Measurements from ENCODE around the gene TEKT3. TPM values are rescaled to one million over a fixed set of nuclear protein-coding genes. Genes with fewer than 3 reads are reported as not detected.

The TEKT3 gene
- total RNA-seq, 1 donor from 2014 or later = 3.8 TPM

- peaks cover 15% of the 10 kb centered on the region for H3K4me1 Mint-ChIP-seq
- no peaks in the 10 kb centered on the region for H3K36me3 Mint-ChIP-seq
- peaks cover 15% of the 10 kb centered on the region for H3K9me3 Mint-ChIP-seq
- no peak for DNase-seq (ENCODE audit: low spot score in 2 of 2, unreplicated experiment in 2 of 2)
- TF ChIP-seq, protein P1, sequence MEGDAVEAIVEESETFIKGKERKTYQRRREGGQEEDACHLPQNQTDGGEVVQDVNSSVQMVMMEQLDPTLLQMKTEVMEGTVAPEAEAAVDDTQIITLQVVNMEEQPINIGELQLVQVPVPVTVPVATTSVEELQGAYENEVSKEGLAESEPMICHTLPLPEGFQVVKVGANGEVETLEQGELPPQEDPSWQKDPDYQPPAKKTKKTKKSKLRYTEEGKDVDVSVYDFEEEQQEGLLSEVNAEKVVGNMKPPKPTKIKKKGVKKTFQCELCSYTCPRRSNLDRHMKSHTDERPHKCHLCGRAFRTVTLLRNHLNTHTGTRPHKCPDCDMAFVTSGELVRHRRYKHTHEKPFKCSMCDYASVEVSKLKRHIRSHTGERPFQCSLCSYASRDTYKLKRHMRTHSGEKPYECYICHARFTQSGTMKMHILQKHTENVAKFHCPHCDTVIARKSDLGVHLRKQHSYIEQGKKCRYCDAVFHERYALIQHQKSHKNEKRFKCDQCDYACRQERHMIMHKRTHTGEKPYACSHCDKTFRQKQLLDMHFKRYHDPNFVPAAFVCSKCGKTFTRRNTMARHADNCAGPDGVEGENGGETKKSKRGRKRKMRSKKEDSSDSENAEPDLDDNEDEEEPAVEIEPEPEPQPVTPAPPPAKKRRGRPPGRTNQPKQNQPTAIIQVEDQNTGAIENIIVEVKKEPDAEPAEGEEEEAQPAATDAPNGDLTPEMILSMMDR (IDR thresholded peaks at IDR 0.05; ENCODE audit: unreplicated experiment) = no peak
- H3K27ac Mint-ChIP-seq = no peak overlapping the region
- peaks cover 24% of the 10 kb centered on the region for H3K27me3 Mint-ChIP-seq (ENCODE audit: low read depth)
- H3K4me3 Mint-ChIP-seq = no peak overlapping the region
Observed at GRCh38 chr17:15271741-15272140, 69.7 kb downstream of the TEKT3 start.

DNA sequence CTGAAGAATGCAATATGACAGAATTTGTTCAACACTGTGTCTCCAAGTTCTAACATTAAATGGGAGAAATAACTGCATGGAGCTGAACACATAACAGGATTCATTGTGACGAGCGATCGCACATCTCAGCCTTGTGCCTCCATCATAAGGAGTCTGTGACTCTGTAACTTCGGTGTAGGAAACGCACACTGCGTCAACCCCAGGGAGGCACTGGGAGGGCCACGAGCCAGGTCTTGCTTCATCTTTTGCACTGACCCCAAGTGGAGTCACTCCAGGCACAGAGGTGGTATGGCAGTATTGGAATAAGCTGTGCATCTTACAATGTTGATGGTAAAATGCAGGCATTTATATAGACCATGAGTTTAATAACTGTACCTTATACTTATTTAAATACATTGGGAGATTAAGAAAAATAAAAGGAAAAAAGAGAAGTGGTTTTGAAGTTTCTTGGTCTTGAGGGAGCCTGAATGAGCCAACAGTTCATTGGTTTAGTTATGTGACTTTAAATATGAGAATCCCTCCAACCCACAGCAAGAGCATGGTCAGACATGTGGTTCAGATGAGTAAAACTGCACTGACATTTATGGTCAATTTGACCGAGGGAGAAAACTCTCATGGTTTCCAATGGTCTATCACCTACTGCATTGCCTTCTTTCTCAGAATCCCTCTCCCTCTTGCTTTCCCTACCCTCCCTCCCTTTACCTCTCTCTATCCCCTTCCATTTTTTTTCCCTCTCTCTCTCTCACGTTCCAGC is 70.6 kb downstream of the TEKT3 start:
- Mint-ChIP-seq H3K36me3 (no peaks in the 10 kb centered on the region), H3K4me1 (peaks cover 15% of the 10 kb centered on the region), H3K9me3 (peaks cover 15% of the 10 kb centered on the region), H3K4me3 (no peak overlapping the region), H3K27ac (no peak overlapping the region), H3K27me3 (ENCODE audit: low read depth) (peaks cover 33% of the 10 kb centered on the region)
- TF ChIP-seq, protein P1 (IDR thresholded peaks at IDR 0.05; ENCODE audit: unreplicated experiment) = no peak
- no peak for DNase-seq (ENCODE audit: low spot score in 2 of 2, unreplicated experiment in 2 of 2)

DNA sequence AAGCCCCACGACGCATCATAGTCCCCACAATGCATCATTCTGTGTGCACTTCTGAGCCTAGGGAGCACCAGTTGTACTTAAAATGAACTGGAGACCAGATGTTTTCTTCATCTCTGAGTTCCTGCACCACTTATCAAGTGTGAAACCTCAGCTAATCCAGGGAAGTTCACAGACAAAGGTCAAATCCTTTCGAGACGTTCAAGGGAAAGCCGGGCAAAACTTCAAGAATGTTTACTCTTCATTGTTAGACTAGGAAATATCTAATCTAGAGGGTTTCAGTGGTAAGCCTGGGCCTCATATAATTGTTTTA is 71.7 kb downstream of the TEKT3 start:
- Mint-ChIP-seq H3K36me3 (no peaks in the 10 kb centered on the region), H3K4me1 (peaks cover 17% of the 10 kb centered on the region), H3K27me3 (ENCODE audit: low read depth) (peaks cover 44% of the 10 kb centered on the region), H3K27ac (no peak overlapping the region), H3K4me3 (no peak overlapping the region), H3K9me3 (peaks cover 13% of the 10 kb centered on the region)
- no peak for DNase-seq (ENCODE audit: low spot score in 2 of 2, unreplicated experiment in 2 of 2)
- TF ChIP-seq, protein P1 (IDR thresholded peaks at IDR 0.05; ENCODE audit: unreplicated experiment) = no peak

GRCh38 chr17:15269087-15269779 is 72.2 kb downstream of the TEKT3 start:
- Mint-ChIP-seq H3K4me1 (peaks cover 17% of the 10 kb centered on the region), H3K36me3 (no peaks in the 10 kb centered on the region), H3K27me3 (ENCODE audit: low read depth) (peaks cover 49% of the 10 kb centered on the region), H3K4me3 (no peak overlapping the region), H3K27ac (no peak overlapping the region), H3K9me3 (peaks cover 8% of the 10 kb centered on the region)
- TF ChIP-seq, protein P1 (IDR thresholded peaks at IDR 0.05; ENCODE audit: unreplicated experiment) = no peak
- no peak for DNase-seq (ENCODE audit: low spot score in 2 of 2, unreplicated experiment in 2 of 2)

- H3K27me3 Mint-ChIP-seq (ENCODE audit: low read depth) = peaks cover 57% of the 10 kb centered on the region
- TF ChIP-seq, protein P1 (IDR thresholded peaks at IDR 0.05; ENCODE audit: unreplicated experiment) = no peak
Observed at GRCh38 chr17:15268461-15268860, 72.9 kb downstream of the TEKT3 start.

More at GRCh38 chr17:15268461-15268860, 72.9 kb downstream of the TEKT3 start:
- peaks cover 17% of the 10 kb centered on the region for H3K4me1 Mint-ChIP-seq
- no peaks in the 10 kb centered on the region for H3K36me3 Mint-ChIP-seq
- H3K27ac Mint-ChIP-seq = peak overlapping the region; percentile 18
- DNase-seq (ENCODE audit: low spot score in 2 of 2, unreplicated experiment in 2 of 2) = no peak
- no peak overlapping the region for H3K4me3 Mint-ChIP-seq
- H3K9me3 Mint-ChIP-seq = no peaks in the 10 kb centered on the region
